MCF 10A (cell line): ENCODE data around the gene DICER1. TPM values are rescaled to one million over a fixed set of nuclear protein-coding genes. Genes with fewer than 3 reads are reported as not detected.

Experiments
- BruUV-seq: library from RNA; stranded (reverse); fragments of 400-500 nt; replicated peaks from 2 replicates; lab custom pipeline; 2021; lab: Mats Ljungman, UMichigan
- CTCF ChIA-PET: fragments of 300-600 bp; sonication (Branson Sonifier 250); formaldehyde crosslinking; extraction: SDS; loops from one replicate; lab custom pipeline; 2021; ENCODE audit warnings: antibody characterized with exemption, inconsistent platforms; lab: Yijun Ruan, JAX
- POLR2A ChIA-PET: fragments of 300-600, 350-650 bp; sonication (Branson Sonifier 250); formaldehyde crosslinking; extraction: SDS; loops from one replicate; lab custom pipeline; 2020; ENCODE audit warnings: antibody characterized with exemption, inconsistent platforms; lab: Yijun Ruan, JAX
- DNase-seq: peaks from one replicate; pipeline ENCODE4 v3.0.0-alpha.2; 2018; ENCODE audit not compliant: unreplicated experiment
- H3K27ac Mint-ChIP-seq: one replicate; pipeline ENCODE4 v1.8.0; 2022; ENCODE audit warnings: mild to moderate bottlenecking, low read depth, mixed read lengths; ENCODE audit not compliant: unreplicated experiment
- H3K27me3 Mint-ChIP-seq: one replicate; pipeline ENCODE4 v1.8.0; 2022; ENCODE audit warnings: mixed read lengths; ENCODE audit not compliant: insufficient read depth, unreplicated experiment
- H3K36me3 Mint-ChIP-seq: one replicate; pipeline ENCODE4 v1.8.0; 2022; ENCODE audit warnings: mild to moderate bottlenecking, moderate library complexity, mixed read lengths; ENCODE audit not compliant: insufficient read depth, unreplicated experiment
- H3K4me1 Mint-ChIP-seq: one replicate; pipeline ENCODE4 v1.8.0; 2022; ENCODE audit warnings: mixed read lengths; ENCODE audit not compliant: insufficient read depth, unreplicated experiment
- H3K4me3 Mint-ChIP-seq: one replicate; pipeline ENCODE4 v1.8.0; 2022; ENCODE audit warnings: mild to moderate bottlenecking, moderate library complexity, mixed read lengths; ENCODE audit not compliant: unreplicated experiment
- H3K9me3 Mint-ChIP-seq: one replicate; pipeline ENCODE4 v1.8.0; 2022; ENCODE audit warnings: mixed read lengths; ENCODE audit not compliant: unreplicated experiment
- CTCF ChIP-seq: fragments of 200-600 bp; IDR thresholded peaks from one replicate; pipeline ENCODE4 v1.8.0; 2022; ENCODE audit warnings: antibody characterized with exemption, mild to moderate bottlenecking; ENCODE audit not compliant: unreplicated experiment
- intact Hi-C: fragments of 100-400 bp; cut with micrococcal nuclease; formaldehyde crosslinking; loops from 2 replicates; pipeline ENCODE4 v1.14.1; 2022
- total RNA-seq: library from RNA; stranded (reverse); gene quantifications from 2 replicates; pipeline ENCODE4 v1.2.3, GENCODE V29; 2022

The DICER1 gene
- total RNA-seq, 1 experiment from 2014 or later = 35.6 TPM

DNA sequence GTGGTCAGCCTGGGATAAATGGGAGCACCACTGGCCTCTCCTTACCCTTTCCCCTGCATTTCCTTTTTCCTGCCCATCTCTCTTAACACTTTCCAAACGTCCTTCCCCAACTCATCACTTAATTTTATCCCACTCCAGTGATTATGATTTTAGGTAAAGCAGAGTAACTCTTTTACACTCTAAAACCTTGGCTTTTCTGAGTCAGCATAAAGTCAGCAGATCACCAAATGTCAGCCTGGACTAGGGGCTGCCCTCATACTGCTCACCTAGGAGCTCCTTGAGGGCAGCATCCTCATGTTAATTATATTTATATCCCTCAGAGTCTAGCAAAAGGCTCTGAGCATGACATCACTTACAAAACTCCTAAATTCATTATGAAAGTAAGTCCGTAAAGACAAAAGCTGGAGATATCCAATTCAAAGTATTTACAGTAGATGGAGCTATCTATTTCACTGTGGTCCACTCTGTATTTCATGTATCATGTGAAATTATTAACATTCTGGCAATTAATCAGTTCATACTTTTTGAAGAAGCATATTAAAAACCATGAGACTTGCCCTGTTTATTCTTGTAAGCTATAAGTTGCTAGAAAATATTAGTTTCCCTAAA is 17.0 kb upstream of the DICER1 start:
- no peak for DNase-seq
- Mint-ChIP-seq H3K27me3 (no peaks in the 10 kb centered on the region), H3K27ac (no peak overlapping the region), H3K9me3 (no peaks in the 10 kb centered on the region), H3K36me3 (no peaks in the 10 kb centered on the region), H3K4me1 (no peaks in the 10 kb centered on the region), H3K4me3 (no peak overlapping the region)
- POLR2A ChIA-PET = interaction anchor here (0.7 to 1.3 kb wide), 4 partner anchors 10 to 55 kb away, joined by 3 to 4 read pairs (median 4); no protein-coding TSS in a partner anchor
- intact Hi-C loops = loop anchor here (2.0 kb wide), 1 partner anchor 259 kb away; no protein-coding TSS in a partner anchor
- no TSS peak for BruUV-seq
- CTCF ChIA-PET = interaction anchor here (0.5 to 1.7 kb wide), 6 partner anchors 10 to 262 kb away, joined by 3 to 13 read pairs (median 3); no protein-coding TSS in a partner anchor
- peak; percentile 39 for TF ChIP-seq CTCF

DNA sequence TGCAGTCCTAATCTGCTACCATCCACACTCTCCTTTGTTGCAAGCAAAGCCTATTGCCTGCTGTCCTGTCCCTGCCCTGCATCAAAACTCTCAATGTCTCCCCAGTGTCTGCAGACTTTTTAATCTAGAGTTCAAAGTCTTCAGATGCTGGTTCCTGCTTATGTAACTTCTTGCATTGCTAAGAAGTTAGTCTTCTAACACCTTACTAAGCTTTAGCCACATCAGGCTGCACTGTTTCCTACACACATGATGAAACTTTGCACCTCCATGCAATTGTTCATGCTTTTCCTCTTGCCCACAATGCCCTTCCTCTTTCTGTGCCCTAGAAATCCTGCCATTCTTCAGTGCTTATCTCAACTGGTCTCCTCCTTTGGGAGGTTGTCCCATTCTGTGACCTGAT is 16.2 kb upstream of the DICER1 start:
- TF ChIP-seq CTCF = no peak
- DNase-seq = no peak
- BruUV-seq = no TSS peak
- ChIA-PET CTCF (interaction anchor here (1.7 kb wide), 1 partner anchor 259 kb away, joined by 13 read pairs; no protein-coding TSS in a partner anchor), POLR2A (no interaction called here)
- Mint-ChIP-seq H3K27me3 (no peaks in the 10 kb centered on the region), H3K36me3 (no peaks in the 10 kb centered on the region), H3K4me1 (no peaks in the 10 kb centered on the region), H3K9me3 (no peaks in the 10 kb centered on the region), H3K27ac (no peak overlapping the region), H3K4me3 (no peak overlapping the region)
- intact Hi-C loops = no loop called here

DNA sequence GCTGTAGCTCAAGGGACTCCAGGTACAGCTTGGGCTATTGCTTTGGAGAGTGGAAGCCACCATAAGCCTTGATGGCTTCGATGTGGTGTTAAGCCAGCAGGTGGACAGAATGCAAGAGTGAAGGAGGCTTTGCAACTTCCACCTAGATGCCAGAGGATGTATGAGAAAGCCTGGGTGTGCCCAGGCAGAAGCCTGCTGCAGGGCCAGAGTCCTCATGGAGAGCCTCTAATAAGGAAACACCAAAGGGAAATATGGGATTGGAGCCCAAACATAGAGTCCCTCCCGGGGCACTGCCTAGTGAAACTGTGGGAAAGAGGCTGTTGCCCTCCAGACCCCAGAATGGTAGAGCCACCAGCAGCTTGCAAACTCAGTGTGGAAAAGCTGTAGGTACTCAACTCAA is 9.8 kb upstream of the DICER1 start:
- DNase-seq = no peak
- Mint-ChIP-seq H3K4me3 (no peak overlapping the region), H3K36me3 (no peaks in the 10 kb centered on the region), H3K27ac (no peak overlapping the region), H3K9me3 (peaks cover 17% of the 10 kb centered on the region), H3K4me1 (no peaks in the 10 kb centered on the region), H3K27me3 (no peaks in the 10 kb centered on the region)
- ChIA-PET CTCF (no interaction called here), POLR2A (no interaction called here)
- no TSS peak for BruUV-seq
- TF ChIP-seq CTCF = no peak
- intact Hi-C loops = no loop called here

GRCh38 chr14:95165517-95165916 is 8.2 kb upstream of the DICER1 start:
- TF ChIP-seq CTCF = no peak
- H3K27me3 Mint-ChIP-seq = no peaks in the 10 kb centered on the region
- no TSS peak for BruUV-seq
- ChIA-PET POLR2A (no interaction called here), CTCF (interaction anchor here (0.7 to 1.3 kb wide), 2 partner anchors 211 to 265 kb away, joined by 3 read pairs; no protein-coding TSS in a partner anchor)
- peaks cover 6% of the 10 kb centered on the region for H3K36me3 Mint-ChIP-seq
- DNase-seq = no peak
- H3K27ac Mint-ChIP-seq = no peak overlapping the region
- no peak overlapping the region for H3K4me3 Mint-ChIP-seq
- H3K9me3 Mint-ChIP-seq = peaks cover 17% of the 10 kb centered on the region
- no peaks in the 10 kb centered on the region for H3K4me1 Mint-ChIP-seq
- intact Hi-C loops = no loop called here
